ENCODE results near the gene BMP6.
"Not testable (repeated sequence)": the region's sequence is repeated elsewhere in the genome, so short reads cannot be mapped to it uniquely, and the experiment has no call there.

Gene BMP6

DNA sequence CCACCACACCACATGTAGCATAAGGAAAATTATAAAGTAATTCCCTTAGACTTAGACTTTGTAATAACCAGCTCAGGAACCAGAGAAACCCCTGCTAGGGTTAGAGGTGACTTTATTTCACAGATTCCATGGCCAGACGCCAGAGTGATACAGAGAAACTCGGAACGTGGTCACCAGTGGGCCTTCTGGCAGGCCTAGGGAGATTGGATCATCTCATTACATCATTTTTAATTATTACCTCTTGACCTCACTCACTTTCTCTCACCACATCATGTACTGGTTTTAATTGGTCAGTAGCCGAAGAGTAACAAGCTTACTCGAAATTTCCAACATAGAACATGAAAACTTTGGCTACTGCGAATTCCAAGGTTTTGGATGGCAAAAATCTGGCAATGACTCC, 72.9 kb downstream of the BMP6 start:
- no peak for DNase-seq

DNA sequence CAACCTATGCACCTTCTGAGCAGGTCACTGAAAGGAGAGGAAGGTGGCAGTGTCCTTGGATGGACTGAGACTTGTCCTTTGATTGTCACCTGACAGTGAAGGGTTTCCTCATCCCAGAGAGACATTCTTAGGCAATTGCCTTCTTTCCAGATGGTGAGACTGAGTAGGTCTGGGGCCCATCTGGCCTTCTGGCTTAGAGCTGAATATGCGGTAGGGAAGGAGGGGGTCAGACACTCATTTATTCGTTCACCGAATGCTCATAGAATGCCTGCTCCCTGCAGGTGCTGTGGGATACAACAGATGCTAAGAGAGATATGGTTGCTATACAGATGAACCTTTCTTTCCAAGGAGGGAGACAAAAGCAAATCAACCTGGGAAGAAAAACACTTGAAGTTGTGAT, 76.8 kb downstream of the BMP6 start:
- DNase-seq = no peak

DNA sequence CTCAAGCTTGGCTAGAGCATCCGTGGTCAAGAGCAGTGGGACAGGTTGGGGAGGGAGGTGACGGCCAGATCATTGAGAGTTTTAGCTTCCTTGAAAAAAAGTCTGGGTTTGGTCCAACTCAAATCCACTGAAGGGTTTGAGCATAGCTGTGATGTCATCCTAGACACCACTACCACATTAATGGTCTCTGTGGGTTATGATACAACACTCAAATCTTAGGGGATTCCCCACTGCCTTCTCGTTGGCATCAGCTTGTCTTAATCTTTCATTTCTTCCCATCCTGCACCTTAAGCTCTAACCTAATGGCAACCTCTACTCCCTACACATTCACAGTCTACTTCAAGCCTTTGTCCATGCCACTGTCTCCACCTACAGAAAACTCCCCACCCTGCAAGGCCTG, 77.3 kb downstream of the BMP6 start:
- DNase-seq = no peak

DNA sequence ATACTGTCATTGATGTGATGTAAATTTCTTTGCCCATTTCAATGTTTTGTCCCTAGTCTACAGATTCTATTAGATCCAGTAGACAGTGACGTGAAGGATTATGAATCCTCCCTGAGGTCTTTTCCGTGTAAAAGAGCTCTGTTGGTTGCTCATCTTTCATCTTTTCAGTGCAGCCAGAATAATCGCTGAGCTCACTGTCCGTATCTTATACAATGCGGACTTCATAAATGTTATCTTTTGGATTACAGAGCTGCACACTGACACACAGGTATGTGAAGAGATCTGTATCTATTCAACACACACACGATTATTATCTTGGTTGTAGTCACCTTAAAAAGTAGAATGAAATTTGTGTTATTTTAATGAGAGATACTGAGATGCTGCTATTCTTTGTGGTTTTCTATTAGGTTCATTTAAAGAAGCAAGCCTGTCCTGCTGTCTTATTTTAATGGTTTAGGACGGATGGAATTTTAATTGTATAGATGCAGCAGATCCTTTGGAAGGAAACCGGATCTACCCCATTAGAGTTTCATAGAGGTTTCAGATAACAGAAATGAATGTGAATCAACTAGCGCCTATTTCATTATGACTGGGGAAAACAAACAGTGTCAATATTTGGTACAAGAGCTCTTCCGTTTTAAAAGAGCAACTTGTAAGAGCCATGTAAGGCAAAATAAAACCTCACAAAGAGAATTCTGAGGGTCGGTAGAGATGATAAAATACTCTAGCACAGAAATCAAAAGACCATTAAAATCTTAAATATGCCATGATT, 79.4 kb downstream of the BMP6 start:
- DNase-seq = no peak

DNA sequence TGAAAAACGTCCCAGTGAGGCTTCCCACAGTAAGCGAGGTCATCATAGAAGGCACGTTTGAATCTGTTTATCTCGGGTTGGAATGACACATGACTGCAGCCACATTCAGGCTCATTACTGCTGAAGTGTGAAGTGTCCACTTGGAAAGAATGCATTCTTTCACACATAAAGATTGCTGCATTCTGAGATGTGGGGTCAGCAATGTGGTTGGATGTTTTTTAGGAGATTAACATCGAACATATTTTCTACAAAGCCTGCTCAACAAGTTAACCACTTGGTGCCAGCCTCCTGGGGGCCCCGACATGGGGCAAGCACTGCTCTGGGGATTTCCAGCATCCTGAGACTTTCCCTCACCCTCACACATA, 79.9 kb downstream of the BMP6 start:
- no peak for DNase-seq

DNA sequence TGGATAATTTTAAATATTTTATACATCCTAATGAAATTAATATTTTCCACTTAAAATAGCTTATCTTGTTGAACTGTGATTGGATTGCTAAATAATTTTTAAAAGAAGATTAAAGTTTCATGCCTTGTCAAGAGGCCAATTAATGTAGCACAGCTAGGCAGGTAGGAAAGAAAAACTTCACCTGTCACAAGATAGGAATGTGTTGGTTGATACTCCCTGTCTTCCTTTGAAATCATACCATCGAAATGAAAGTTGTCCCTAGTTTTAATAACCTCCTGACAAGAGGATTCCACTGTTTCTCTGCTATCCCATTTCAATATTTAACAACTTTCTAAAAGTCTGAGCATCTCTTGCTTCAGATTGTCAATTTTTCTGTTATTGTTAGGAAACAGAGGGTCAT, 80.8 kb downstream of the BMP6 start:
- no peak for DNase-seq

DNA sequence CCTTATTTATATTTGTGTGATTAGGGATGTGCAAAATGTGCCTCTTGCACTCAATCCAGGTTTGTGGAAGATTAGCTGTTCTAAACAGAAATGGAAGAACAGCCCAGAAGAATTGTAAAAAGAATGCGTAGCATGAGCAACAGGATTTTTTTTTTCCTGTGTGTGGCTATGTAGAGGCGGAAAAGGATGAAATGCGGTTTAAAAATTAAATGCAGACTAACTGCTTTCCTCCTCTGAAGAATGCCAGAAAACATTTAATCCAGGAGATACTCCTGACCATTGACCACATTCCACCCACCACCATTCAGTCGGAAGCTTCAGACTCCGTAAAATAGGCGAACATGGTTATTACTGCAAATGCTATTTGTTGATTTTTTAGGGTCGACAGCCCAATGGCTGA, 83.4 kb downstream of the BMP6 start:
- no peak for DNase-seq

DNA sequence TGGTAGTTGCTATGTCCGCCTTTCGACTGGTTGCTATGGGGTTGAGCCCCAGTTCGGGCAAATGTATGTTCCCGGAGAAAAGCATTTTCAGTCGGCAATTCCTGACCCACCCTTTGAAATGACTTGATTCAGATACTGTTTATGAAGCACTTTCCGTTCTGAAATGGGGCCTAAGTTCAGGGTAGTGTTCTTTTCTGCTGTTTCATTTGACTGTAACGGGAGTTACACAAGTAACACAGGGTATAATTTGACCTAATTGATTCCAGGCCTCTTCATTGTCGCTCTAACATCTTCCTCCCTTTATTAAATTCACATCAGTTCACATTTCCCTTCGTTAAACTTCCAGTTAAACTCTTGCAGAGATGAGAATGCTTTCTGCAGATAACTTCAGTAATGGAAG, 85.5 kb downstream of the BMP6 start:
- no peak for DNase-seq

DNA sequence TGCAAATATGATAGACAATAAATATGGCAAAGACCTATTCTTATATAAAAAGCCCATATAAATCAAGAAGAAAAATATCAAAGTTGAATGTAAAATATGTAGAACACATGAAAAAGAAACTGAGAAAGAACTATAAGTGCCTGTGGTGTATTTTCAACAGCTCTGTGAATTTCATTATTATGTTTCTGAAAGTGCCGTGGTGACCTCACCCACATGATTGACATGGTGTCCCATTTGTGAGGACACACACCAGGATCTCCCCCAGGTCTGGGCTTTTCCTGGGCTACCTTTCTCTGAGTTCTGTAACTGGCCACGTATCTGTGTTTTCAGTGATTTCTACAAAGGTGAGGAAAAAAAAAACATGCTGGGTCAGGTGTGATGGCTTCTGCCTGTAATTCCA, 86.7 kb downstream of the BMP6 start:
- DNase-seq = no peak

DNA sequence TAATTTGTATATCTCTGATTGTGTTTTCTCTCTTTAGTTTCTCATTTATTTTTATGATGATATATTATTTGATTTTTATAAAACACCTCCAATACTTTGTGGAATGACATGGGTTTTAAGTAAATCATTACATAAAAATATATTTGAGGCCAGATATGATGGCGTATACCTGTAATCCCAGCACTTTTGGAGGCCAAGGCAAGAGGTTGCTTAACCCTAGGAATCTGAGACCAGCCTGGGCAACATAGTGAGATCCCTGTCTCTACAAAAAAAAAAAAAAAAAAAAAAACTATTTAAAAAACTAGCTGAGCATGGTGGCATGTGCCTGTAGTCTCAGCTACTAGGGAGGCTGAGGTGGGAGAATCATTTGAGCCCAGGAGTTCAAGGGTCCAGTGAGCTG, 87.3 kb downstream of the BMP6 start:
- DNase-seq = no peak

DNA sequence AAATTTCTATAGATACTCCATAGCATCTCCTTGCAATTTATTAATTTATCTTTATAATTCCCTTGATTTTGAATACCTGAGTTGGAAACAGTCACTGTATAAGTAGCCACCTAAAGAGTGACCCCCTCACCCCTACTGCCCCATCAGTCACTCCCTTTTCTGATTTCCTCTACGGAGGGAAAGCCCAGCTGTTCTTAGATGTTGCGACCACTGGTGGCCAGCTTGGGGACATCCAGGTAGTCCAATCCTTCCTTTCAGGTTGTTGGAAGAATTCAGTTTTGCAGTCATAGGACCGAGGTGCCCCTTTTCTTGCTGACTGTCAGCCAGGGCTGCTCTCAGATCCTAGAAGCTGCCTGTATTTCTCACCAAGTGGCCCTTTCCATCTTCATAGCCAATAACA, 87.8 kb downstream of the BMP6 start:
- no peak for DNase-seq

DNA sequence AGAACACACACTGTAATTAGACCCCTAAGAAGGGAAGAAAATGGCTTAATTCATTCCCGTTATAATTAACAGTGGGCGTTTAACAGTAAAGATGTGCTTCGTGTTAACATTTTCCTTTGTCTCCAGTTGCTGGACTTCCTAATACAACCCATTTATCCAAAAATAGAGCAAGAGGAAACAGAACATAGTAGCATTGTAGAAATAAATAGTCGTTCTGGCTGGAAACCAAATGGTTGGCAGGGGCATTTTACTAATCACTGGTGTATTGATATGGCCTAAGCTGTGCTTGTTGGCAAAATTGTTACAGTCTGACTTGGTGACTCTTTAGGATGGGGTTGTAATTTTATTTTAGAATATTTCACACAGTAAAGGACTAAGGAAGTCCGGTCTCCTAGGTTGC, 89.8 kb downstream of the BMP6 start:
- no peak for DNase-seq

DNA sequence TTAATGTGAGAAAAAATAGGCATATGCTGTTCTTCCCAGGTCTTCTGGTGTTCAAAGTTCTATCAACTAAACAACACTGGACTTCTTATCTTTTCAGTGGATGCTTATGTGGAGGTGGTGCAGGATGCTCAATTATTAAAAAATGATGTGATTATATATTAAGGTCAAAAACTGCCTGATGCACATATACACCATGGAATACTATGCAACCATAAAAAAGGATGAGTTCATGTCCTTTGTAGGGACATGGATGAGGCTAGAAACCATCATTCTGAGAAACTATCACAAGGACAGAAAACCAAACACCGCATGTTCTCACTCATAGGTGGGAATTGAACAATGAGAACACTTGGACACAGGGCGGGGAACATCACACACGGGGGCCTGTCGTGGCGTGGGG, 91.3 kb downstream of the BMP6 start:
- not testable (repeated sequence) for DNase-seq

DNA sequence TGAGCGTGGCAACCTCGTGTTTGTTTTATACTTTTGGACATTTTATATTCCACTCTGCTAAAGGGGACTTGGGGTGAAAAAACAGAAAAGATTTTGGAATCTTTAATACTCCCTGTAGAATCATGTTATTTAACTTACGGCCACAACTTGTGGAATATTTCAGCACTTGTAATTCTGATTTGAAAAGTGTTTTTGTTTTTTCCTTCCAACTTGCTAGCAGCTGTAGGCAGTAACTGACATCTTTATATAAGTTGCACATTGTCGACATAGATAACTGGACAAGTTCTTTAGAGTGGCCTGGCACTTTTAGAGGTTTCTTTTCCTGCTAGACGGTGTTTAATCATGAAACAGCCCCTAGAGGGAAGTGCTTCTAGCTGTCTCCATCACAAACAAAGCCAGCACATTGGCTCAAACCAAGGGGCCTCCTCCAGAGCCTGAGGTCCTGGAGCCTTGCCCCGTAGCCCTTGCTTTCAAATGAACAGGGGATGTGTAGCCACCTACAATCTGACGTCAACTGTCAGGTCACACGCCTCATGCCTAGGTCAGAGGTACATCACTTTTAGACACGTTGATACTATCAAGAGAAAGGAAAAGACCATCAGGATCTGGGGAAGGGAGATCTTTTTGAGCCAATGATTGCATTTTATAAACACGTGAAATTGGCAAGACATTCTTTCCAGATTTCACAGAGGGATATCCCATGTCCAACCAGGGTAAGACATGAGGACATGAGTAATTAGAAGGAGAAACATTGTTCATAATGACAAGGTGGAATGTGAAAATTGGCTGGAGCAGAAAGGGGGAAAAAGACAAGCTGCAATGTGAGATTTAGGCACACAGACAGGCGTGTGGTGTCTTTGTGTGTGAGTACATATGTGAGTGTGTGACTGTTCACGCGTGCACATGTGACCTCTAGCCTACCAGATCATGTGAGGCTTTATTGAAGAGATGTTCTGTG, 92.6 kb downstream of the BMP6 start:
- no peak for DNase-seq

DNA sequence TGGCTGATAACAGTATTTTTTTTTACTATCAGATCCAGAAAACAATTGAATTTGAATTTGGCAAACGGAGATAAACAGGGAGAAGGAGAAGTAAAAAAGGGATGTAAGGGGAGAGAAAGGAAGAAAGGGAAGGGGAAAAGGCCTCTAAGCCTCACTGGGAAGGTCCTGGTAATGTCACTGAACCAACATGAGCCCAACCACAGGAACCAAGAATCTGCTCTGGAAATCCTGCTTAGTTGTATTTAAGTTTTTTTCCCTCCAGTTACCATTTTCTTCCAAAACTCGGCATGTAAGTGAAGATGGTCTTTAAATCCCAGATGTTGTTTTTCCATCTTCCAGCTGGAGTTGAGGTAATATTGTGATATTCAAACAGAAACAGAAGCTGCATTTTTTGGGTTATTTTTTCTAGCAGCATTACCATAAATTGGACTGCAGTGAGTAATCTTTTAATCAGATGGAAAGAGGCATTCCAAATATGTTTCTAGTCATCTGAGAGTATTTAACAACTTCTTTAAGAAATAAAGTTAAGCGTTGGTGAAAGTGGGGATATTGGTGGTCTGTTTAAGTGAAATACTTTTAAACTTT, 93.6 kb downstream of the BMP6 start:
- no peak for DNase-seq

DNA sequence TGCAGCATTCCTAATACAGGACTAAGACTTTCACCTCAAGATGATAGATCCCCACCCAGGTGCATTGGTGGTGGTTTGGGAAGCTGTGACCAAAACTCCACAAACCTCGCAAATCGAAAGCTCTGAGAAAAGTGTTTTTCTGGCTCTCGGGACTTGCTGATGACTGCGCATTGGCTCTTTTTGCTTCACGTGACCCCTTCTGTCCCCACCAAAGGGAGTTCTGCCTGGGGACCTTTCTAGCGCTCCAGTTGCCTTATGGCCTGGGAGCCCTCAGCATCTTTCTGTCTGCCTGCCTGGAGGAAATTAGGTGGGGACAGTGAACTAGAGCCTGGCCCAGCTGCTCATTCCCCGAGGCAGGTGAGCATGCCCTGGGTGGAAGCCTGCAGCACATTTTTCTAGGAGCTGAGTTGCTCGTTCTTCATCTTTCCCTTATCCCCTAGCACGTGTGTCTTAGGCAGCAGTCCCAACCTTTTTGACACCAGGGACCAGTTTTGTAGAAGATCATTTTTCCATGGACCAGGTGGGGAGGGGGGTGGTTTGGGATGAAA, 94.5 kb downstream of the BMP6 start:
- no peak for DNase-seq

DNA sequence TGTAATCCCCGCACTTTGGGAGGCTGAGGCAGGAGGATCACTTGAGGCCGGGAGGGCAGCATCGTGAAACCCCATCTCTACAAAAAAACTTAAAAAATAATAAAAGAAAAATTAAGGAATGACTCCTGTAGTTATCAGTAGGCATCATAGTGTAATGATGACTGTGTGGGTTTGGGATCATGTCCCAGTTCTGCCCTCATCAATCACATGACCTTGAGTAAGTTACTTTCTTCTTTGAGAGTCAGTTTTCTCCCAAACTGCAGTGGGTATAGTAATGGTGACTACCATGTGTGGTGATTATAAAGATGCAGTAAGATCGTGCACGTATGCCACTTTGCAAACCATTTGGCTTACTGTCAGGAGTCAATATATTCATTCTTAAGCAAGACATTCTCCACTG, 95.5 kb downstream of the BMP6 start:
- DNase-seq = no peak

DNA sequence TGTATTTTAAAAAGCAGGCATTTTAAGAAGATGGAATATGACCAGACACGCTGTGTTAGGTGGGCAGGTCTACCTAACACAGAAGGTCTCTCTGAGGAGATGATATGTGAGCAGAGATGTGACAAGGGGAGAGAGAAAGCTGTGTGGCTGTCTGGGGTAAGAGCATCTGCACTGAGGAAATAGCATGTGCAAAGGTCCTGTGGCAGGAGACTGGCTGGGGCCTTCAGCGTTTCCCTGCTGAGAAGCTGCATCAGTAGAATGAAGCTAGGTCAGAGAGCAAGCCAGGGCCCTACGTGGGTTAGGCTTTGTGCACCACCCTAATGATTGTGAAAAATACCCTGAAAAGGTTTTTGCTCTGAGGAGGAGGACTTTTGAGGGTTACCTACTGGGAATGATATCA, 97.7 kb downstream of the BMP6 start:
- DNase-seq = no peak

DNA sequence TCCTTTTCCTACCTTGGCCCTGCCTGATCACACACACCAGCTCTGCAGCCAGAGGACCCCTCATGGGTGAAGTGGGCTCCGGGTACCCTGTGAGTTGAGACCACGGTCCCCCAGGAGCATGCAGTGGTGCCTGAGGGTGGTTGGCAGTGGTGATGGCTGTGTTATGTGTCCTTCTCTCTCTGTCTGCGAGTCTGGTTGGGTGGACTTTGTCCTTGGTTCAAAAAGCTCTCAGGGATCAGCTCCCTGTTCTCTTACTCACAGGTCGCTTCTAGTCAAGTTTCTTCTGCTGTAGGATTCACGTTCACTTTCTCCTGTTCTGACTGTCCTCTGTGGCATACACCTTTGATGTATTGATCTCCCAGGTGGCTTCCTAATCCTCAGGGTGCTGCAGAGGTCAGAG, 100.1 kb downstream of the BMP6 start:
- DNase-seq = no peak

DNA sequence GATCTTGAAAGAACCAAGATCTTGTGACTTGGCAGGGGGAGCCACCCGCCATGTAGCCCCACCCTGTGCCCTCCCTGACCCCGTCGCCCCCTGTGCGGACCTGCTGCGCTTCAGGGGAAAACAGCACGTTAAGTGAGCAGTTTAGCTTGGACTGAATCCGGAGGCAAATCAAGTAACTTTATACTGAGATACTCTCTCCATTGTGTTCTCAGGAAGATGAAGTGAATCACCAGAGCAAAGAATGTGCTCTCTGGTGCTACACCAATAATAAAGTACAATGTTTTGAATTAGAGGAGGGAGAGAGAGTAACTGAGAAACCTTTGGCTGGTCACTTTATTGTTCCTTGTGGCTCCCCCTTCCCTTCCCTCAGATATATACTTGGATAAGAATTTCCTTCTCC, 101.2 kb downstream of the BMP6 start:
- DNase-seq = no peak

DNA sequence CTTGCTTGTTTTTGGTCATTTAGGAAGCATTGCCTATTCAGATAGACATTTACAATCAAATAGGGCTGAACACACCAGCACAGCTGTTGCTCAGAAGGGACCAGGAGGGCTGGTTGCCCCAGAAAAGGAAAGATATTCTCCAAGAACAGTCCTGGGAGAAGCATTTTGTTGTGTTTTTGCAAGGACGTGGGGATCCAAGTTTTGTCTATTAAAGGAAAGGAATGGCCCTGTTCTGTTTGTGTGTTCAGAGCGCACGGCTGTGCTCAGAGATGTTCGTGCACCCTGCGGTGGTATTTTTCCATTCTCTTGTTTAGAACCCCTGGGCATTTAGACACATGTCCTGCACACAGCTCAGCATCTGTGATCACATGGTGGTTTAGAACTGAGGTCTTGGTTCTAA, 102.2 kb downstream of the BMP6 start:
- DNase-seq = no peak

DNA sequence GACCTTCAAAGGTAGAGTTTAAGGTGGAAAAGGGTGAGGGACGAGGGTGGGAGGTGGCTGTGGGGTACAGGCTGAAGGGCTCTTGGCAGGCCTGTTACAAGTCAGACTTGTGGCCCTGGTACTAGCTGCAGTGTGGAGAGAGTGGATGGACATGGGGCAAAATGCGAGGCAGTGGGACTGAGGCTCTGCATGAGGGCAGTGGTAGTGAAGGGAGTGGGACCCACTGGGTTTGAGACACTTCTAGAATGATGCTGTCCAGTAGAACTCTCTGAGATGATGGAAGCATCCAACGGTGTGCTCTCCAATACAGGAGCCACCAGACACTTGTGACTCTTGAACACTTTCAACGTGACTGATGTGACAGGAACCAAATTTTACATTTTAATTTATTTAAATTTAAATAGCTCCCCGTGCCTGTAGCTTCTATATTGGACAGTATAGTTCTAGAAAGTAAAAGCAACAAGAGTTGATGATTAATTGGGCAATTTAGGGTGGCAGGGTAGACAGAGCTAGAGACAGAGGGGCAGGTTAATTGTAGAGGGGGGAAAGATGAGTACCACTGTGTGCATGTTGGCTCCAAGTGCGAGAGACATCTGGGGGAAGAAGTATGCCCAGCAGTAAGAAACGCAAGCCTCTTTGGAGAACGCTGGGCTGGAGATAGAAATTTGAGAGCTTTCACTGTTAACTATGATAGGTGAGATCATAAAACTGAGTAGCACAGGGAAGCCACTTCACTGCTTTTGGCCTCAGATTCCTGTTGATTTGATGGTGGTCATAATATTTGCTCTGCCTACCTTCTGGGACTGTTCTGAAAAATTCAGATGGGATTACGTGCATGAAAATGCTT, 107.2 kb downstream of the BMP6 start:
- DNase-seq = no peak

DNA sequence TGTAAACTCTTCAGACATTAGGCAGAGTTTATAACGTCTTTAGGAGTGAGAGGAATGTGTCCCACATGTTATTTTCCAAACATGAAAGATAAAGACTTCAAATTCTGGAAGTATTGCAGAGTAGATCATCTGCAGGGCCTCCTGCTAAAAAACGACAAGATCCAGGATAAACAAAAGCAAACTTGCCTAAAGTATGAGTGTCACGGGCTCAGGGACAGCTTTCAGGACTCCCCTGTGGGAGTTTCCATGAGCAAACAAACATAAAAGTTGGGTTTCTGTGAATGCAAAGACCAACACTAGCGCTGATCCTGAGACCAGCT, 107.8 kb downstream of the BMP6 start:
- no peak for DNase-seq
